Activated T-cell treated with anti-CD3 and anti-CD28 coated beads for 4 hours (primary cell): ENCODE results near the gene SERPINF2.
"Not testable (repeated sequence)": the region's sequence is repeated elsewhere in the genome, so short reads cannot be mapped to it uniquely, and the experiment has no call there.

Source experiments
- DNase-seq: peaks from one replicate; pipeline ENCODE4 v3.0.0-alpha.2; 2020

SERPINF2 gene

DNA sequence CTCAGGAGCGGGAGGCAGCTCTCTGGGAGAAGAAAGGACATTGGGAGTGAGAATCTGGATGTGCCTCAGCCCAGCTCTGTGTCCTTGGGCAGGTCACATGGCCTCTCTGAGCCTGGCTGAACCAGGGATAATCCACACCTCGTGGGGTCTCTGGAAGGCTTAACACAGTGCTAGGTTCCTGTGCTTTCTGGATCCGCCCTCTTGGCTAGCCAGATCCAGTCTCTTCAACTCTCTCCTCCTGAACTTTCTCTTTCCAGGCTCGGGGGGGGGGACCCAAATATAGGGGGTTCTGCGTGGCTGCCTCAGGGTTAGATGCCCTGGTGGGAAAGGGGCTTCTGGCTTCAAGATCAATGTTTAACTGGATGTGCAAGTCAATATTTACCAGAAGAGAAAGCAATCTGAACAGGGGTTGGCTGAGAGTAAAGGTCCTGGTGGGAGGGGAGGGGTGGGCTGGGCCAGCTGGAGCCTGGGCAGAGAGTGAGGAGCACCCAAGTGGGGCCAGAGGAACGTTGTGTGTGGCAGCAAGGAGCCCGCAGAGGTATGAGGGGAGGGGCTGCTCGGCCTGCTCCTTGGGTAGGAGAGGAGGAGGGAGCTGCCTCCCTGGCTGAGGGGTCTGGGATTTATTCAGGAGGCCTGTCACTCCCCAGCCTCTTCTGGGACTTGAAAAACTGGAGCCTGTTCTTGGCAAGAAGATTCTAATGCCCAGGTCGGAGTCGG, at the start of gene SERPINF2:
TSS of gene SERPINF2 (plus strand) at position 501 of the 717 bp plus-strand sequence. CDS start 2,125 bp downstream, outside the sequence.
- DNase-seq: no peak

DNA sequence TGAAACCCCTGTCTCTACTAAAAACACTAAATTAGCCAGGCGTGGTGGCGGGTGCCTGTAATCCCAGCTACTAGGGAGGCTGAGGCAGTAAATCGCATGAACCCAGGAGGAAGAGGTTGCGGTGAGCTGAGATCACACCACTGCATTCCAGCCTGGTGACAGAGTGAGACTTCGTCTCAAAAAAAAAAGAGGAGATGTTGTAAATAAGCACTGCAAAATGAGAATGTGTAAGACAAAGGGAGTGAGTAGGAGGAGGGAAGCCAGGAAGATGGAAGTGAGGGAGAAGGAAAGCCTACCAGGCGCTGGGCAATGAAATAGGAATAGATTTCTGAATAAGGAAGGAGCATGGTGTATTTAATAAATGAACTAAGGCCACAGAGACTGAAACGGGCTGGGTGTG, 49.3 kb upstream of the SERPINF2 start:
- DNase-seq: no peak

DNA sequence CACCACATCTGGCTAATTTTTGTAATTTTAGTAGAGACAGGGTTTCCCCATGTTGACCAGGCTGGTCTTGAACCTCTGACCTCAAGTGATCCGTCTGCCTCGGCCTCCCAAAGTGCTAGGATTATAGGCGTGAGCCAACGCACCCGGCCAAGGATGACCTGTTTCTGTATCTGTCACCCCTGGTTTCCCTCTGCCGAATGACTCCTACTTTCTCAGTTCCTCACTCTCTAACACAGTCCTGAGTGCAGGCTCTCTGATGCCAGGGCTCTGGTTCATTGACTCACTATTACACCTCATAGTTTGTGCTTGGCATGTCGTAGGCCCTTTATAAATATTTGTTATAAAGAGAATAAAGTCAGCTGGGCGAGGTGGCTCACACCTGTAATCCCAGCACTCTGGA, 47.3 kb upstream of the SERPINF2 start:
- DNase-seq: no peak

- no peak for DNase-seq
Measured at GRCh38 chr17:1697681-1698080, 45.0 kb upstream of the SERPINF2 start.

- DNase-seq: not testable (repeated sequence)
Measured at GRCh38 chr17:1699891-1700290, 42.8 kb upstream of the SERPINF2 start.

DNA sequence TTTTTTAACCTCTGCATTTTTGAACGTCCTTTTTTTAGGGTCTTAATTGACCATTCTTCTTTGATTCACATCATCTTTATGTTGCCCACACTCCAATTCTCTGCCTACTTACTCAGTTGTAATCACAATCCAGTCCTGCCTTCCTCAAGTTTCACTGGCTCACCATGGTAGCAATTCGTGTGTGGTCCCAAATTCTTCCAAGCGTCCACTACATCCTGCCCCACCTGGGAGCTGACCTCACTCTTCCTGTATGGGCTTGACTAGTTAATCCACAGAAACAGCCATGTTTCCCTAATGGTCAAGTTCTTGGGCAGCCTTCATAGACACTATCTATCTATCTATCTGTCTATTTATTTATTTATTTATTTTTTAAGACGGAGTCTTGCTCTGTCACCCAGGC, 39.6 kb upstream of the SERPINF2 start:
- no peak for DNase-seq

DNA sequence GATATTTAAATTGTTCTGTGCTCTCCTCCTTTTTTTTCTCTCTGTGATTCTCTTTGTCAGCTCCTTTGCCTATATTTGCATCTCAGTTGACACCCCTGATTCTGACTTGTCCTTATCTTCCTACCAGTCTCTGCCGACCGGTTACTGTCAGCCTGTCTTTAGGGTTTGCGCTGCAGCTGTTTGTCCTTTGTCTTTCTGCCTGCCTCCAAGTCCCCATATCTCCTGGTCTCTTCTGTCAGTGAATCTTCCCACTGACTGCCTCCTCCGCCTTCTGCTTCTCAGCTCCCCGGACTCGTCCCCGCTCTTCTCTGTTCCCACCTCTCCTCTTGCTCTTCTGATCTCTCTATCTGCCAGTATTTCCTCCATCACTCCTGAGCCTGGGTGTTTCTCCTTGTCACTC, 37.7 kb upstream of the SERPINF2 start:
- no peak for DNase-seq

DNA sequence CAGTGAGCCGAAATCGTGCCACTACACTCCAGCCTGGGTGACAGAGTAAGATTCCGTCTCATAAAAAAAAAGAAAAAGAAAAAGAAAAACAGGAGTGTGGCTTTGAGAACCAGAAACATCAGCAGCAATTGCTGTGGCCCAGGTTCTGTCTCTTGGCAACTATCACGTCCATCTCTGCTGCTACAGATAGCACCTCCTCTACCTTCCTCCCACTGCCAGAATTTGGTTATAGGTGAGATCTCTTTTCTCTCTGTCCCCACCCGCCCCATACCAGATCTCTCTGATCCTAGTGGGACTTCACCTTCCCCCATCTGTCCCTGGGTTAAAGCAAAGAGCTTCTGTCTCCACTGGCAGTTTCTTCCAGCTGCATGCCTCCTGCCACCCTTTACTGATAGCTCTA, 35.6 kb upstream of the SERPINF2 start:
- DNase-seq: no peak

DNA sequence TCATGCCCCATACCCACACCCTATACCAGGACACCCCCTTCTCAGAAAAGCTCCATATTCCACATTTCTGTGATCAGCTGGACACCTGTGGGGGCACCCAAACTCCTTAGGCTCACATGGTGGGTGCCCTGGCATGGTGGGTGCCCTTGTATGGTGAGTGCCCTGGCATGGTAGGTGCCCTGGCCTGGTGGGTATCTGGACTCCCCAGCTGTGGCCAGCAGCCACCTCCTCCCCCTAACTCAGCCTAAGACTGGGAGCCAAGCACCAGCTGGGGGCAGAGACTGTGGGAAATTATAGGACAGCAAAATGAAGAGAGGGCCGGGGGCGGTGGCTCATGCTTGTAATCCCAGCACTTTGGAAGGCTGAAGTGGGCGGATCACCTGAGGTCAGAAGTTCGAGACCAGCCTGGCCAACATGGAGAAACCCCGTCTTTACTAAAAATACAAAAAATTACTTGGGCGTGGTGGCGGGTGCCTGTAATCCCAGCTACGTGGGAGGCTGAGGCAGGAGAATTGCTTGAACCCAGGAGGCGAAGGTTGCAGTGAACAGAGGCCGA, 33.8 kb upstream of the SERPINF2 start:
- DNase-seq: not testable (repeated sequence)

GRCh38 chr17:1709403-1709951, 33.2 kb upstream of the SERPINF2 start:
- no peak for DNase-seq

- DNase-seq: no peak
Measured at GRCh38 chr17:1709971-1710806, 32.5 kb upstream of the SERPINF2 start, which contains the start of gene TLCD2. TLCD2 (minus strand) TSS chr17:1710377; CDS start chr17:1710242, 135 bp downstream.

- DNase-seq: no peak
Measured at GRCh38 chr17:1710807-1711553, 31.7 kb upstream of the SERPINF2 start.

- DNase-seq: no peak
Measured at GRCh38 chr17:1711804-1712203, 30.9 kb upstream of the SERPINF2 start.

- no peak for DNase-seq
Measured at GRCh38 chr17:1712271-1712670, 30.4 kb upstream of the SERPINF2 start.

DNA sequence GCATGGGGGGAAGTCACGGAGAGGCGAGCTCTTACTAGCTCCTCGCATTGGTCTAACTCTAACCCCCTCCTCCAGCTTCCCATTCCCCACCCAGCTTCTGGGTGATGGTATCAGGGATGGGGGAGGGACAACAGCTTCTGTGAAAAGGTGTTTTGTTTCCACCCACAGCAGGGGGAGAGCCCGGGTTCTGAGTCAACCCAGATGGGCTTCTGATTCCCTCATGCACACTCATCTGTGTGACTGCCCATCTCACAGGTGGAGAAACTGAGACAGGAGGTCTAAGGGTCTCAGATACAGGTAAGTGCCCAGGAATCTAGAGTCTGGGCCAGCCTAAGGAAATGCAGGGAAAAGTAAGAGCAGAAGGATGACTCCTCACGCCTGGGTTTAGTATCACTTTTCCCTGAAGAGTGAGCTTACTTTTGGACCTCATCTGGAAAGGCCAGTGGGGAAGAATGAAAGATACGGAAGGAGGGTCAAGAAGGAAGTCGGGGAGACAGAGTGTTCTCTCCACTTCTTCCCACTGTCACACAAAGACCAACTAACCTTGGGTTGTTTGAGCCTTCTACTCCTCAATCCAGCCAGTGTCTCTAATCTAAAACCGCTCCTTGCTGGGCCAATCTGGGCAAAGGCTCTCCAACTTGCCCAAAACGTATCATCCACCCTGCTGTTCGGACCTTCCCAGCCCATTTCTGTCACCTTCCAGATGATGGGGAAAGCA, 29.4 kb upstream of the SERPINF2 start:
- DNase-seq: no peak

DNA sequence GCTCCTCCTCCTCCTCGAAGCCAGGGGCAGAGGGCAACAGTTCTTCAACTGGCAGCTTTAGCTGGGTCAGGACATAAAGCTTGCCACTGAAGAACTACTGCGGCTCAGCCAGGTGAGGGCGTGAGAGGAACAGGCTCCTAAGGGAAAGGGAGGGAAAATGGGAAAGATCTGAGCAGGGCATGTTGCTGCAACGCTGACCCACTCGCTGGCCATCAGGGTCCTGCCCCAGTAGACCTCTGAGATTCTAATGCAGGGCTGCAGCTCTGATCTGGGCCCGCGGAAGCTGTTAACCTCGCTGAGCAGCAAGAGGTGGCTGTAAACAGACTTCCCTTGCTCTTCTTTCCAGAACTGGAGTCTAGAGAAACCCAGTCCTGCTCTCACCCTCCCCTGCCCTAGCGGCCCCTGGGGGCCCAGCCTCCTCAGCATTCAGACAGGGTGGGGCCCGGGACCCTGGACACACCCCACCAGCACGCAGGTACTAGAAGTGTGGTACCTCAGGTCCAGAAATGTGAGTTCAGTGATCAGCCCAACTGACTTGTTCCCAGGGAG, 28.7 kb upstream of the SERPINF2 start:
- DNase-seq: no peak

DNA sequence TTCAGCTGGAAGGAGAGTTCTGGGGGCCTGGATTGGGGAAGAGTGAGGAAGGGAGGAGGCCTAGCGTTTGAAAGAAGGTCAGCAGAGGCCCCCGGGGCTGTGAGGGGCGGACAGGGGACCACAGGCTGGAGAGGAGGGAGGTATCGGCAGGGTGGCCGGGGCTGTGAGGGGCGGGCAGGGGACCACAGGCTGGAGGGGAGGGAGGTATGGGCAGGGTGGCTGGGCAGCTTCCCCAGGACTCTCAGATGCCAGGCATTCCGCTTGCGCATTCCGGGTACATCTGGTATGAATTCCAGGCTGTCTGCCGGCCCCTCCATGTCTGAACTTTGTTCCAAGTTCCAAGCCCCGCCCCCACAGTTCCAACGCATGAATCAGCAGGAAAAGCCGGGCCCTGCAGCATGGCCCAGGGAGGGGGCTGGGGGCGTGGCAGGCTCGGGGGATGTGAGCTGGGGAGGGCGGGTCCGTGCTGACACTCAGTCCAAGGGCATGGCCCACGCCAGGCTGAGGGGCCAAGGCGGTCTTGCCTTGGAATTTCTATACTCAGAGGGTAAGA, 28.2 kb upstream of the SERPINF2 start:
- DNase-seq: no peak

DNA sequence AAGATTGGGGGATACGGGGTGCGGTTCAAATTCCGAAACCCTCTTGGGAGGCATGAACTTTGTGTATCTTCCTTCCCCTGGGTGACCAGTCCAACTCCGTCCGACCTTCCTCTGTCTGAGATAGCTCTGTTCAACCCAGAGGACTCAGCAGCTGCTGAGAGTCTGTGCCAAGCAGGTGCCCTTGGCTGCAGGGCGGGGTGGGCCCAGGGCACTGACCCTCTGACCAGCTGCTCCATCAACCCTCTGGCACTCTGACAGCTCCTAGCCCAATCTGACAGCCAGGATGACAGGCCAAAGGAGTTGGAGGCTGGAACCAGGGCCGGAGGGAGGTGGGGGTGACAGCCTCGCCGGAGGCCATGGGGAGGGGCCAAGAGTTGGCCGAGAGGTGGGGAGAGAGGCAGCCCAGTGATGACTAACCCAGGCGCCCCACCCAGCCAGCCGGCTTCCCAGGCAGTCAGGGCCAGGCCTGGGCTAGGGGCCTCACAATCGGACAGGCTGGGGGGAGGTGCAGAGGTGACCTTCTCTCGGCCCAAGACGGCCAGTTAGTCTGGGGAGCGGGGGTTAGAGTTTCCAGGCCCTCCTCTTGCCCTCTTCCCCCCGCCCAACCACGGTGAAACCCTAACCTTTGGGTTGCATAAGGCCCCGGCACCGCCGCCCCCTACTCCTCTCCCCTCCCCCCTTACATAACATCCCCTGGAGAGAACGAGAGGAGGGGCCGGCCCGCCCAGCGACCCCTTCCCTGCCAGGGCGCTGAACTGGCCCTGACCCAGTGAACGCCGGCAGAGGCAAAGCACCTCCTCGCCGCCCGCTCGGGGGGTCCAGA, 27.5 kb upstream of the SERPINF2 start:
- DNase-seq: no peak

GRCh38 chr17:1715803-1716075, 26.9 kb upstream of the SERPINF2 start:
- DNase-seq: no peak

DNA sequence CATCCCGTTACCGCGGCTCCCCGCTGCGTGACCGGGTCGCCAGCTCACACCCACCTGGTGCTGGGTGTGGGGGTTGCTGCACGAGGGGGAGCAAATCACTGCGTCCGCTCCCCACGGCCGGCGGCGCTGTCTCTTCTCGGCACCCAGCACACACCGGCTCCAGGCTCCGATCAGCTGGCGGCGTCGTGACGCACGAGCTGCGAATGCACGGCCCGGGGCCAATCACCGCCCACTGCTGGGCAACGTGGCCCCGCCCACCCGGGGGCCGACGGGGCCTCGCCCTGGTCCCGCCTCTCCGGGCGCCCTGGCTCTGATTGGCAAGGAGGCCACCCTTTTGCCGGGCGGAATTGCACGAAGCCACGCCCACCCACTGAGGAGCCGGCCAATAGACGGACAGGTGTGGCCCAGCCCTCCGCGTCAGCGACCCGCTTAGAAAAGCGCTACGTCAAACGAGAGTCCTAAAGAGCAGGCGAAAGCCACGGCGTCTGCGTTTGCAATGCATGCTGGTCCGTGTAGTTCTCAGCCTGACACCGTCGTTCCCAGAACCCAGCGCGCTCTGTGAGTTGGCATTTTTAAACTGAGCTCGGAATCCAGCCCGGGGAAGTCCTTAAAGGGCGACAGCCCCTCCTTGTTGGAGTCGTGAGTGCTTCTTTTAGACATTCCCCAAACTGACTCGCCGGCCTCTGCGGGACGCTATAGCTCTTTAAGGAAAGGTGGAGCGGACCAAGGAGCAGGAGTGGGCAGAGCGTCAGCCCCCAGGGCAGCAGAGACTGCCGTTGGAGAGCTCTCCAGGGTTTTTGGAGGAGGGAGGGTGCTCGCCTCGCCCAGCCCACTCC, 26.4 kb upstream of the SERPINF2 start:
- DNase-seq: peak; percentile 99
